Panc1 (cell line): ENCODE data around the gene RHEB. TPM values are rescaled to one million over a fixed set of nuclear protein-coding genes. Genes with fewer than 3 reads are reported as not detected.

Experiments used
- ATAC-seq: fragments of 200-7000 bp; cut with Tn5 transposase; 2 replicates; pipeline ENCODE4 v1.9.1; 2020; ENCODE audit warnings: mild to moderate bottlenecking, moderate library complexity
- BruUV-seq: library from RNA; stranded (reverse); fragments of 400-500 nt; replicated peaks from 2 replicates; lab custom pipeline; 2021; lab: Mats Ljungman, UMichigan
- CTCF ChIA-PET: fragments of 300-600 bp; sonication (Branson Sonifier 250); formaldehyde crosslinking; loops from one replicate; lab custom pipeline; 2022; ENCODE audit warnings: antibody characterized with exemption; lab: Charles Lee
- POLR2A ChIA-PET: fragments of 300-600 bp; sonication (Branson Sonifier 250); formaldehyde crosslinking; loops from one replicate; lab custom pipeline; 2022; ENCODE audit warnings: antibody characterized with exemption; lab: Charles Lee
- DNase-seq: peaks from one replicate; pipeline ENCODE4 v3.0.0-alpha.2; 2010; ENCODE audit warnings: low read depth, low spot score
- H3K27ac ChIP-seq: 2 replicates; pipeline ENCODE4 v1.5.1; 2011; ENCODE audit warnings: mild to moderate bottlenecking, low read length, inconsistent platforms
- H3K27me3 ChIP-seq: fragments of 200-500 bp; sonication (Bioruptor generic); 2 replicates; pipeline ENCODE4 v1.6.0; 2014; ENCODE audit warnings: low read length, inconsistent platforms; ENCODE audit not compliant: control insufficient read depth, insufficient read depth
- H3K36me3 ChIP-seq: fragments of 200-500 bp; sonication (Bioruptor generic); 2 replicates; pipeline ENCODE4 v1.5.1; 2014; ENCODE audit warnings: inconsistent platforms, mild to moderate bottlenecking, low read length, moderate library complexity; ENCODE audit not compliant: control insufficient read depth, insufficient read depth
- H3K4me1 ChIP-seq: 2 replicates; pipeline ENCODE4 v1.5.1; 2011; ENCODE audit warnings: inconsistent platforms, mild to moderate bottlenecking, low read length, moderate library complexity; ENCODE audit not compliant: control insufficient read depth, insufficient read depth
- H3K4me3 ChIP-seq, 2 experiments: 2 replicates each; pipeline ENCODE4 v1.5.1; 2011 to 2012; ENCODE audit warnings: low read depth in 2 of 2, low read length in 2 of 2, mild to moderate bottlenecking in 2 of 2, inconsistent platforms in 1 of 2, moderate library complexity in 1 of 2
- H3K9me3 ChIP-seq: fragments of 200-500 bp; sonication (Bioruptor generic); 2 replicates; pipeline ENCODE4 v1.5.1; 2014; ENCODE audit warnings: low read depth, mild to moderate bottlenecking, inconsistent platforms, low read length, moderate library complexity; ENCODE audit not compliant: control insufficient read depth, insufficient read depth
- POLR2AphosphoS5 ChIP-seq: IDR thresholded peaks from 2 replicates; pipeline ENCODE4 v1.6.1; 2012; ENCODE audit warnings: mild to moderate bottlenecking, low read depth, low read length, moderate library complexity
- SIN3A ChIP-seq: IDR thresholded peaks from 2 replicates; pipeline ENCODE4 v1.6.1; 2012; ENCODE audit warnings: low read depth, mild to moderate bottlenecking, low read length, moderate library complexity, borderline replicate concordance; ENCODE audit not compliant: insufficient read depth
- TCF7L2 ChIP-seq: IDR thresholded peaks from 2 replicates; pipeline ENCODE4 v1.6.1; 2011; ENCODE audit warnings: mild to moderate bottlenecking, low read depth, low read length, inconsistent platforms
- in situ Hi-C: cut with HindIII; loops from 2 replicates; pipeline ENCODE4 v1.10.0; 2016; ENCODE audit warnings: low sequenced_read_pairs, low pct_unique_long_range_greater_than_20kb
- intact Hi-C: fragments of 100-400 bp; cut with micrococcal nuclease; formaldehyde crosslinking; loops from one replicate; pipeline ENCODE4 v1.10.0; 2022; ENCODE audit not compliant: unreplicated experiment
- total RNA-seq: library from RNA; stranded (reverse); gene quantifications from one replicate; pipeline ENCODE4 v1.2.1, GENCODE V29; 2021; ENCODE audit not compliant: unreplicated experiment
- TF ChIP-seq, protein P1 (sequence below): fragments of 450-650 bp; IDR thresholded peaks from 2 replicates; pipeline ENCODE4 v1.5.1; 2017; ENCODE audit warnings: mild to moderate bottlenecking
- TF ChIP-seq, protein P2 (sequence below), 2 experiments: IDR thresholded peaks; 2 replicates each; pipeline ENCODE4 v1.6.1; 2011 to 2012; ENCODE audit warnings: low read depth in 2 of 2, control low read depth in 1 of 2, low read length in 1 of 2, mild to moderate bottlenecking in 1 of 2, moderate library complexity in 1 of 2; ENCODE audit not compliant: insufficient read depth in 1 of 2

RHEB gene
- total RNA-seq, 1 experiment from 2014 or later: 259 TPM

- no peak for ATAC-seq
- in situ Hi-C loops (no loop called here), intact Hi-C loops (no loop called here)
Observed at GRCh38 chr7:151524331-151524730, 4.6 kb upstream of the RHEB start.

DNA sequence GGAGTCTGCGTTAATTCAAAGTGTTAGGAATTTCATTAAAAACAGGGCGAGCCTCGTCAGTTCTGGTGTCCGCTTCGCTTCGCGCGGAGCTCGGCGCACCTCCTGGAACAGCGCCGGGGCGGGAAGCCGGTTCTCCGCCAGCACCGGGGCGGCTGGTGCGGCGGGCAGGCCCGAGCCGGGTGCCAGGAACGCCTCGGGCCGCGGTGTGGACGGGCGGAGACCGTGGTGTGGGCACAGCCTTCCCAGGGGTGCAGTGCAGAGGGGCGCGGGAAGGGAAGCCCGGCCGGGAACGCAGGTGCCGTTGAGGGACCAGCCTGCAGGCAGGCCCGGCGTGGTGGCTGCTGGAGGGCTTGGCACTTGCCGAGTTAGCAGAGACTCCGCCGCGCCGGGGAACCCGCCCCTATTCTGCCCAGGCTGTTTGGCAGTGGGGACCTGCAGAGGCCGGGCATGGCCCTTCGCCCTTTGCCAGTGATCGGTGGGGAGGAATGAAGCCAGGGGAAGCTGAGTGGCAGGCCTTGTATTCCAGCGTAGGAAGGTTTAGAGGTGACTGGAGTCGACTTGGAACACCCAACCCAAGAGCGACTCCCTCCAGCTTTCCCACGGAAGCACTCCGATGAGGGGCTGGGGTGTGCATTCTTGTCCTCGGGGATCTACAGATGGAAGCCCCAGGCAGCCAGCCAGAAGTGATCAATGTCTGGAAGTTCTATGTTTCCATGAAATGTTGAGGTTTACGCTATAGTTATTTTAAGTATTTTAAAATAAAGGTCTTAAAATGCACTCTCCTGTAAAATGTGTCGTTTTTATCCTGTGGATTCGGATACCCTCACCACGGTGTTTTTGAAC is 945 bp upstream of the RHEB start:
- TF ChIP-seq, protein P1, sequence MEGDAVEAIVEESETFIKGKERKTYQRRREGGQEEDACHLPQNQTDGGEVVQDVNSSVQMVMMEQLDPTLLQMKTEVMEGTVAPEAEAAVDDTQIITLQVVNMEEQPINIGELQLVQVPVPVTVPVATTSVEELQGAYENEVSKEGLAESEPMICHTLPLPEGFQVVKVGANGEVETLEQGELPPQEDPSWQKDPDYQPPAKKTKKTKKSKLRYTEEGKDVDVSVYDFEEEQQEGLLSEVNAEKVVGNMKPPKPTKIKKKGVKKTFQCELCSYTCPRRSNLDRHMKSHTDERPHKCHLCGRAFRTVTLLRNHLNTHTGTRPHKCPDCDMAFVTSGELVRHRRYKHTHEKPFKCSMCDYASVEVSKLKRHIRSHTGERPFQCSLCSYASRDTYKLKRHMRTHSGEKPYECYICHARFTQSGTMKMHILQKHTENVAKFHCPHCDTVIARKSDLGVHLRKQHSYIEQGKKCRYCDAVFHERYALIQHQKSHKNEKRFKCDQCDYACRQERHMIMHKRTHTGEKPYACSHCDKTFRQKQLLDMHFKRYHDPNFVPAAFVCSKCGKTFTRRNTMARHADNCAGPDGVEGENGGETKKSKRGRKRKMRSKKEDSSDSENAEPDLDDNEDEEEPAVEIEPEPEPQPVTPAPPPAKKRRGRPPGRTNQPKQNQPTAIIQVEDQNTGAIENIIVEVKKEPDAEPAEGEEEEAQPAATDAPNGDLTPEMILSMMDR: no peak
- TF ChIP-seq SIN3A (no peak), POLR2AphosphoS5 (0 out of 2 replicates have a peak, but pooled peaks have one; percentile 10), TCF7L2 (no peak)
- TF ChIP-seq, protein P2, sequence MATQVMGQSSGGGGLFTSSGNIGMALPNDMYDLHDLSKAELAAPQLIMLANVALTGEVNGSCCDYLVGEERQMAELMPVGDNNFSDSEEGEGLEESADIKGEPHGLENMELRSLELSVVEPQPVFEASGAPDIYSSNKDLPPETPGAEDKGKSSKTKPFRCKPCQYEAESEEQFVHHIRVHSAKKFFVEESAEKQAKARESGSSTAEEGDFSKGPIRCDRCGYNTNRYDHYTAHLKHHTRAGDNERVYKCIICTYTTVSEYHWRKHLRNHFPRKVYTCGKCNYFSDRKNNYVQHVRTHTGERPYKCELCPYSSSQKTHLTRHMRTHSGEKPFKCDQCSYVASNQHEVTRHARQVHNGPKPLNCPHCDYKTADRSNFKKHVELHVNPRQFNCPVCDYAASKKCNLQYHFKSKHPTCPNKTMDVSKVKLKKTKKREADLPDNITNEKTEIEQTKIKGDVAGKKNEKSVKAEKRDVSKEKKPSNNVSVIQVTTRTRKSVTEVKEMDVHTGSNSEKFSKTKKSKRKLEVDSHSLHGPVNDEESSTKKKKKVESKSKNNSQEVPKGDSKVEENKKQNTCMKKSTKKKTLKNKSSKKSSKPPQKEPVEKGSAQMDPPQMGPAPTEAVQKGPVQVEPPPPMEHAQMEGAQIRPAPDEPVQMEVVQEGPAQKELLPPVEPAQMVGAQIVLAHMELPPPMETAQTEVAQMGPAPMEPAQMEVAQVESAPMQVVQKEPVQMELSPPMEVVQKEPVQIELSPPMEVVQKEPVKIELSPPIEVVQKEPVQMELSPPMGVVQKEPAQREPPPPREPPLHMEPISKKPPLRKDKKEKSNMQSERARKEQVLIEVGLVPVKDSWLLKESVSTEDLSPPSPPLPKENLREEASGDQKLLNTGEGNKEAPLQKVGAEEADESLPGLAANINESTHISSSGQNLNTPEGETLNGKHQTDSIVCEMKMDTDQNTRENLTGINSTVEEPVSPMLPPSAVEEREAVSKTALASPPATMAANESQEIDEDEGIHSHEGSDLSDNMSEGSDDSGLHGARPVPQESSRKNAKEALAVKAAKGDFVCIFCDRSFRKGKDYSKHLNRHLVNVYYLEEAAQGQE (IDR thresholded peaks at IDR 0.05; ENCODE audit: insufficient read depth in 1 of 2, low read depth in 2 of 2, low read length in 1 of 2): no peak
- intact Hi-C loops (no loop called here), in situ Hi-C loops (no loop called here)
- ChIA-PET POLR2A (interaction anchor here (0.6 to 1.0 kb wide), 5 partner anchors 17 to 1571 kb away, joined by 3 to 5 read pairs (median 4); no protein-coding TSS in a partner anchor), CTCF (no interaction called here)
- BruUV-seq: TSS peak; percentile 98
- Histone ChIP-seq H3K27ac (peak overlapping the region; percentile 98), H3K27me3 (no peaks in the 10 kb centered on the region), H3K9me3 (no peaks in the 10 kb centered on the region), H3K4me1 (peaks cover 23% of the 10 kb centered on the region), H3K4me3 (peak overlapping the region; percentile 86 to 99), H3K36me3 (peaks cover 3% of the 10 kb centered on the region; the same call in 1 of the 2 replicates)
- ATAC-seq: peak; percentile 27
- DNase-seq: no peak

More at GRCh38 chr7:151524331-151524730, 4.6 kb upstream of the RHEB start:
- H3K4me3 ChIP-seq: no peak overlapping the region
- no TSS peak for BruUV-seq
- no peak overlapping the region for H3K27ac ChIP-seq
- H3K4me1 ChIP-seq: peaks cover 6% of the 10 kb centered on the region; the same call in 1 of the 2 replicates
- H3K9me3 ChIP-seq: no peaks in the 10 kb centered on the region
- no peak for DNase-seq
- no peaks in the 10 kb centered on the region for H3K27me3 ChIP-seq
- no peaks in the 10 kb centered on the region for H3K36me3 ChIP-seq
- TF ChIP-seq, protein P2 (IDR thresholded peaks at IDR 0.05; ENCODE audit: insufficient read depth in 1 of 2, low read depth in 2 of 2, low read length in 1 of 2): no peak
- no peak for TF ChIP-seq POLR2AphosphoS5
- TF ChIP-seq, protein P1: no peak
- TF ChIP-seq TCF7L2: no peak
- TF ChIP-seq SIN3A: no peak
- POLR2A ChIA-PET: interaction anchor here (0.6 to 0.7 kb wide), 2 partner anchors 82 to 209 kb away, joined by 3 to 4 read pairs; no protein-coding TSS in a partner anchor
- CTCF ChIA-PET: no interaction called here
